DMS53 treated with DMSO at 0.1 percent for 48 hours (cell line): ENCODE data around the gene CCDC184.
"Not testable (repeated sequence)": the region's sequence is repeated elsewhere in the genome, so short reads cannot be mapped to it uniquely, and the experiment has no call there.

Experiments
- DNase-seq: peaks from one replicate; lab custom pipeline; 2025; ENCODE audit not compliant: unreplicated experiment; lab: John Stamatoyannopoulos, UW

Gene CCDC184

DNA sequence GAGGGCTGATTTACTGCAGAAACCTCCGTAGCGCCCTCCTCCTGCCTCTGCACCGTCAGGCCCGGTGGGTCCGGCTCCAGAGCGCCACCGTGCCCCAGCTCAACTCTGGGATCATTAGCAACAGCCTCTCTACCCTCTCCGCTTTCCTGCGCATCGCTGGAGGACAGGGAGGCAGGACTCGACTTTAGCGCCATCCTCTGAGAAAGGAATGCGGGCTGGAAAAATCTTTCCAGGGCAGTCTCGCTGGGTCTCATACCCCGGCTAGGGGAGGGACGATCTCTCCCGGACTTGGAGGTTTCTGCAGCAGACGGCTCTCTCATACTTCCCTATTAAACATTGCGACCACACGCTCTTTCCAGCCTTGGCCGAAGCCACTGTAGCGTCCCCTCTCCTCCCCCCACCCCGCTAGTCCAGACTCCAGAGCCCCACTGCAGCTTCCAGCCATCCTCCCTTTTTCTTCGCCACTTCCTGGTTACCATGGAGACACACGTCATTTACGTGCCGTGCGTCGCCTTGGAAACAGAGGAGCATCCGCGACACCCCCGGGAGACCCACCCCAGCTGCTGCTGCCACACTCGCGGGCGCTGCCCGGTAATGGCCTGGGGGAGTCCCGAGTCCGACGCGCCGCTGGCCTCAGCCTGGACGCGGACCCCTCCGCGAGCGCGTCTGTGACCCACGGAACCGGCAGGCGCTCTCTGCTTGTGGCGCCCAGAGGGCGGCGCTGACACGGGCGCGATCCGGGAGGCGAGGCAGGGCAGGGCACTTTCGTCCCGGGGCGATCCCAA is at the start of gene CCDC184:
TSS of gene CCDC184 (plus strand) at position 554 of the 785 bp plus-strand sequence. CDS start 479 bp downstream, outside the sequence.
- peak; percentile 88 for DNase-seq

DNA sequence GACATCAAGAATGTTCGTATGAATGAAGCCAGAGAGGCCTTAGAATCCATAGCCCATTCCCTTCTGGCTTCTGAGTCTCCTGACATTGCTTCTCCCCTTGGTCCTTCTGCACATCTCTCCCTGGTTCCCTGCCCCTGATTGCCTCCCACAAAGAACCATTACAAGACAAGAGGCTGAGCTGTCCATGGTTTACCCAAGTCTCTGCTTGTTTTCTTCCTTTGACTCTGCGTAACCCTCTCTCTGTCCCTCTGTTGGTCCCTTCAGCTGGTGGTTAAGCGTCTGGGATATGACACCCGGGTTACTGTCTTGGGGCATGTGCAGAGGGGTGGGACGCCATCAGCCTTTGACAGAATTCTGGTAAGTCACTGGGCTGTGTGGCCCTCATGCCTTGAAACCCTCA is 48.4 kb upstream of the CCDC184 start:
- no peak for DNase-seq

DNA sequence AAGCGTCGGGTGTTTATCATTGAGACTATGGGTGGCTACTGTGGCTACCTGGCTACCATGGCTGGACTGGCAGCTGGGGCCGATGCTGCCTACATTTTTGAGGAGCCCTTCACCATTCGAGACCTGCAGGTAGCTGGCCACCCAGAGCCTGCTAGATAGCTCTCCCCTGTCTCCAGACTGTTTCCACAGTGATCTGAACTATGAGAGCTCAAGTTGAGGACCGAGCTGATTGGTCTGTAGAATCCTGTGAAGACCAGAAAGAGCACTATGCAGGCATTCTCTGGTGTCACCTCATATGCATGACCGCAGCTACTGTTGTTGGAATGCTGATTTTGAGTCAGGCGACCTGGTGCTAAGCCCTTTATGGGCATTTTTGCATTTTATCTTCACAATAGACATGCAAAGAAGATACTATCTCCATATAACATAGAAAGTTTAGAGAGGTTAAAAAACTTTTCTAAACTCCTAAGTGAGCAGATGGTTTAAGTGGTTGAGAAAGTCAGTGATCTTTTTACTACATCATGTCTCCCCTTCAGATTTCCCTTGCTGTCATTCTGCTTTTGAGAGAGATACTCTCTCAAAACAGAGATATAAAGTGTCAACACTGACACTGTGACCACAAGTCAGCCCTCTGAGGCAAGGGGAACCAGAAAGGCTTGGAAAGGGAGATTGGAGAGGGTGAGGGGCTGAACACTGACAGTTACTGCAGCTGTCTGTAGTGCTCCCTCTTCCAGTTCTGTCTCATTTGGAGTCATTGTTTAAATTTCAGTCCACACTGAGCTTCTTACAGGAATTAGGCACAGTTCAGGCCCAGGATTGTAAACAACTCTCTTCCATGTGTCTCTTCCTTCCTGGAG is 40.4 kb upstream of the CCDC184 start:
- no peak for DNase-seq

DNA sequence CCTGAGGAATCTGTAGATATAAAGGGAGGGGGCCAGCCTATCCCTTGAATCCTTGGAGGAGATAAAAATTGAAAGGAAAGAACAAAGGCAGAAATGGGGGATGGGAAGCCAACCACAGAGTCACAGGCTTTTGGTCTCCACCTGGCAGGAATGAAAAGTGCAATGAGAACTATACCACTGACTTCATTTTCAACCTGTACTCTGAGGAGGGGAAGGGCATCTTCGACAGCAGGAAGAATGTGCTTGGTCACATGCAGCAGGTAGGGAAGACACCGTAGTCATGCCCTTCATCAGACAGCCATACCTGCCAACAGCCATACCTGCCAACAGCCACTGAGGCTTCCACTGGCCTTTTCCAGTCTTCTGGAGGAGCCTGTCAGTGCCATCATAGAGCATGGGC is 39.5 kb upstream of the CCDC184 start:
- DNase-seq = no peak

DNA sequence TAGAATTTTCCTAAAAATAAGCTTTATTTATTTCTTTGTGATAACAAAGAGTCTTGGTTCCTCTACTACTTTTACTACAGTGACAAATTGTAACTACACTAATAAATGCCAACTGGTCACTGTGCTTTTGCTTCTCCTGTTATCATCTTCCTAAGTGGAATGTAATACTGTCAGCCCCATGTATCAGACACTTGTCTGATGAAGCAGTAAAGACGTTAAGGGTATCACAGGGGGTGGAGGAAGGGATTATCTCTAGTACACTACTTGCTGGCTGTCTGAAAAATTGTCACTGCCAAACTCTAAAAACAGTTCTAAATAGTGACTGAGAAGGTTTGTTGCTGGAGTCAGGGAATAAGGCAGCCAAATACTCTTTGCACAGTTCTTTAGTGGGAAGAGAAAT is 37.5 kb upstream of the CCDC184 start:
- DNase-seq = no peak

DNA sequence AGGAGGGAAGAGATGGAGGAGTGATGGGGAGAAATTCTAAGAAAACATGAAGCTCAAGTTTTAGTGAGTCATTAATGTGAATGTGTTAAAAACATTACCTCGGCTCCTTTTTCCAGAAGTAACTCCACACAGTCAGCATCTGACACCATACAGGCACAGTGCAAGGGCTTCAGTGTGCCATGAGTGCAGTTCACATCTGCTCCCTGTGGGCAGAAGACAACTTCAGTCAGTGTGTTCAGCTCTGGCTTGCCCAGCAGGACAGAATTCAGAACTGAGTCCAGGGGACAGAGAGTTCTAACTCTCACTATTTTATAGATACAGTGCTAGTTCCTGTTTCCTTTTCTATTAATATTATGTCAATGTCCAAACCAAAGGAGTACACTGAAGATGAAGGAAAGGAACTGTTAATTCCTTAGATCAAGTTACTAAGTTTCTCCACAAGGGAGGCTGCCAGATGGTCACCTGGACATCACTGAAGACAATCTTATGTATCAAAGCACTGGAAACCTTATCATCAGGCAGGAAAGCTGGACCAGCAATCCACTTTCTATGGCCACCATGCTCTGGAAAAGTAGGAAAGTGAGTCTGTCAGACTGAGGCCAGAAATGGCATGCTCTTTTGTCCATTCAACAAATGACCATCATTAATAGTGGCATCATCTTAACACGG is 32.2 kb upstream of the CCDC184 start:
- no peak for DNase-seq

DNA sequence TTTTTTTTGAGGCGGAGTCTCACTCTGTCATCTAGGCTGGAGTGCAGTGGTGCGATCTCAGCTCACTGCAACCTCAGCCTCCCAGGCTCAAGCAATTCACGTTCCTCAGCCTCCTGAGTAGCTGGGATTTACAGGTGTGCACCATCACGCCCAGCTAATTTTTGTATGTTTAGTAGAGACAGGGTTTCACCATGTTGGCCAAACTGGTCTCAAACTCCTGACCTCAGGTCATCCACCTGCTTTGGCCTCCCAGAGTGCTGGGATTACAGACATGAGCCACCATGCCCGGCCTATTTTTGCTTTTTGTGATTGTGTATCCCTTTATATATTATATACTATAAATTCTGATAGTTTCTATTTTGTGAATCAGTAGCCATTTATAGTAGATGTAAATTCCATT is 27.7 kb upstream of the CCDC184 start:
- not testable (repeated sequence) for DNase-seq

DNA sequence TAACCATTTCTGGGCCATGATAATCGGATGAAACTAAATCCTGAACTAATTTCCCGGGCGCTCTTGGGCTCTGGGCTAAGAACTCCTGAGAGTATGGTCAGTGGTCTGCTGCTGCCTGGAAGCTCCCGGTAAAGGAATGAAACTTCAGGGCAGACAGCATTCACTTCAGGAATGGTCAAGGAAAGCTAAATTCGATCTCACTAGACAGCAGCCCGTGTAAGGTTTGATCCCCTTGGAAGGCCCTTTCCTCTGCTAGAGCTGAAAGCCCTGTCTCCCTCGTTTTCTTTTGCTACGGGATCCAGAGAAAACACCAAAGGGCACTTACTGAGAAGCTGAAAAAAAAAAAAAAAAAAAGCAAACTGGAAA is 26.8 kb upstream of the CCDC184 start:
- no peak for DNase-seq

DNA sequence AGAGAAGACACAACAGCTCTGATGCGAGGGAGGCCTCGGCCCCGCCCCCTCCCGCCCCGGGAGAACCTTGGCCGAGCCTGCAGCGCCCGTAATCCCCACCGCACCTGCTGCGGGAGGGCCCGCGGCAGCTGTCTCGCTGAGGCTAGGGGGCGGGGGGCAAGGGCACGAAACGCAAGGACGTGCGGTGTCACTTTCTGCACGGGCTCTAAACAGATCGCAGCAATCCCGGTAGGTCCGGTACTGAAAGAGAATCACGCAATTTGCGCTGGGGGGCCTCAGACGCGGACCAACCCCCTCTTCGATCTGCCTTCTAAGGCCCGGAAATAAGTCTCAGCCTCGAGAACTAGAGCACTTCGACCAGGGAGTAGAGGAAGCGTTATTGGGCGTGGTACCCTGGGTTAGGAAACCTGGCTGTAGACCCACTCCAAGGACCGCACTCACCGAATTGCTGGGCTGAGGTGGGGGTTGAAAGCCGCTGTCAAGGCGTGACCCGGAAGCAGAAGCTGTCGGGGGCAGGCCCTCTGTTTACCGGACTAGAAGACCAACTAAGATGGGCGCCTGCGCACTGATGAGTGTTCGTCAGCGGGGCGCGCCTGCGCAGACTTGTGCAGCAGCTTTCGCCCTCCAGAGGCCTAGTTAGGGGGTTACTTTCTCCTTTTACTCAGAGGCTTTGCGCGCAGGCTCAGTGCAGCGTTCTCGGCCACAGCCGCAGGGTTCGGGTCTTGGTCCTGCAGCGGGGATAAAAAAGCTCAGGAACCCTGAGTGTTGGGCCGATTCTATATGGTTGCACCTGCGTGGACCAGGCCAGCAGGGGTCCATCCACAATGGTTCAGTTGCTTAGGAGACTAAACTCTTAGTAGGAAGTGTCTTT is 26.2 kb upstream of the CCDC184 start, which contains the start of gene ASB8:
TSS of gene ASB8 (minus strand) at position 498 of the 871 bp plus-strand sequence. CDS start 4,019 bp downstream, outside the sequence.
- peak; percentile 100 for DNase-seq

DNA sequence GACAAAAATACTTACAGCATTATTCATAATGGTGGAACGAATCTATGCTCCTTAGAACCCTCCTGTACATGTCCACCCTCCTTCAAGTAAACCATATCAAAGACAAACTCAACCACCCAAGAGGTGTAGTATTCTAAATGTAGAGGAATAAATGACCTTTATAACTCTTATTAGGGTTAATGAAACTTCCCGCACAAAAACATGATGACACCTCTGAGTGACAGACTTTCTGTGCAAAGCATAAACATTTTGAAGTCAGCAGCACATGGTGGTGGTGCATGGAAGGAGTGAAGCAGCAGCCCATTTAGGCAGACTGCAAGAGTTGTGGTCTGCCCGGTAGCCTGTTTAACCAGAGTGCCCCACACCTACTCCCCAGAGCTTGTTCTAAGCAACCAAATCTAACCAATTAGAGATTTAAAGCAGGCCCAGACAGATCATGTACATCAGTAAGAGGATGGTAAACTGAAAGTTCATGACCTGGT is 25.5 kb upstream of the CCDC184 start:
- no peak for DNase-seq

DNA sequence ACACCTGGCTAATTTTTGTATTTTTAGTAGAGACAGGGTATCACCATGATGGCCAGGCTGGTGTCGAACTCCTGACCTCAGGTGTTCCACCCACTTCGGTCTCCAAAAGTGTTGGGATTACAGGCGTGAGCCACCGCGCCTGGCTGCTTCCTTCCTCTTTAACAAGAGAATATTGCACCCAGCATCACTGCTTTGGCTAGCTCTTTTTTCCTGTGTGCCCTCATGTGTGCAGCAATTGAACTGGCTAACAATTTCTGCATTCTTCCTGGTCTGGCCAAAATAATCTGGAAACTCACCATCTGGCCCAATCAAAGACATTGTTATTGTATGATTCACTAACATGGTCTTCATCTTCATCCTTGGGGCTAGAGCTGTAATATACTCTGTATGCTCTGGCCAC is 23.4 kb upstream of the CCDC184 start:
- DNase-seq = no peak

DNA sequence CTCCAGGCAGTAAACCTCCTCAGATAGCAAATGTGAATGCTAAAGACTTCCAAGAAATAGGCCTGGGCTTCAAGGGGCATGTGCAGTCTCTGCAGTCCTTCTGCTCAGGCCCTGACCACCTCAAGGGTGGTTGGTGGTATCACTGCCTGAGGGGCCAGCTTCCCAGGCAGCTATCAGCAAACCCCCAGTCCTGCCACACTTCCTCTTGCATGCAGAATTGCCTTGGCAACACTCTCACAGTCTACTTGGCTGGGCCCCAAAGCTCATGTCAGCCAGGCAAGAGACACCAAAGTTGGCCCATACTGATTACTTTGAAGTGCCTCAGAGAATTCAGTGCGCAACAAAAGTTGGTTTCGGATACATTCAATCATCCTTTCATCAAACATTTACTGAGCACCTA is 22.6 kb upstream of the CCDC184 start:
- no peak for DNase-seq

DNA sequence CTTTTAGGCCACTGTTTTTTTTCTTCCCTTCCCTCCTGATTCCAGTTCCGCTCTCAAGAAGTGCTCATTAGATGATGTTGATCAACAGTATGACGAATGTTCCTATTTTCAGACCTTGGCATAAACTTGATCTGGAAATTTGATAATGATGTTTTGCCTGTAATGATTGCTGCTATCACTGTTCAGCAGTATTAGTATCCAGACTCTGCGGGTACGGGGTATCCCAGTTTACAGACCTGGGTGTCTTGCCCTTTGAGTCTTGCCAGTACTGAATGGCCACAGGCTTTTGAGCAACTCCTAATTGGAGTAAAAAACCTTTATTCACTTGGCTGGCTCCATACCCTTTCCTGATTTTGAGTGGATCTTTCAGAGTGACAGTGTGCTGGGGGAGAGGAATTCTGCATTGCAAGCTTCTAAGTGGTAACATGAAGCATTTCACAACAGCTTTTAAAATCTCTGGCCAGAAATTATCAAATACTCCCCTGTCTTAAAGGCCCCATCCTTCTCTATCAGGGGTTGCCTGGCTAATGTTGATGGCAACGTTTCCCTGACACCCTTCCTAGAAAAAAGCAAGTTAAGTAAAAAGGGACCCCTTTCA is 20.2 kb upstream of the CCDC184 start:
- no peak for DNase-seq

DNA sequence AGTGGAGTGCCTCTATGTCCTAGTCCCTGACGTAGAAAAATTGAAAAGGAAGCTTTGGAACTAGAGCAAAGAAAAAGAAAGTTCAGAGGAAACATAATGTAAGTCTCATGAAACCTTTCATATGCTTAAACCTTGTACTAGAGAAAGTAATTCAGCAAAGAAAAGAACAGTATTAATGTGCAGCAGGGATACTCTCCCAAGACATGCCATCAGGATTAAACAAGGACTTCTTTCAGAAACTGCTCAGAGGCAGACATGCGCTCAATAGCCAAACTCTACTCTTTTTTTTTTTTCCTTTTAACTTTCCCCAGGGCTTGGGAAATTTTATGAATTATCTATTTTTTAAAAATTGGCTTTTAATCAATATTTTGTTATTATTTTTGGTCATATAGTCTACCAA is 19.0 kb upstream of the CCDC184 start:
- no peak for DNase-seq

DNA sequence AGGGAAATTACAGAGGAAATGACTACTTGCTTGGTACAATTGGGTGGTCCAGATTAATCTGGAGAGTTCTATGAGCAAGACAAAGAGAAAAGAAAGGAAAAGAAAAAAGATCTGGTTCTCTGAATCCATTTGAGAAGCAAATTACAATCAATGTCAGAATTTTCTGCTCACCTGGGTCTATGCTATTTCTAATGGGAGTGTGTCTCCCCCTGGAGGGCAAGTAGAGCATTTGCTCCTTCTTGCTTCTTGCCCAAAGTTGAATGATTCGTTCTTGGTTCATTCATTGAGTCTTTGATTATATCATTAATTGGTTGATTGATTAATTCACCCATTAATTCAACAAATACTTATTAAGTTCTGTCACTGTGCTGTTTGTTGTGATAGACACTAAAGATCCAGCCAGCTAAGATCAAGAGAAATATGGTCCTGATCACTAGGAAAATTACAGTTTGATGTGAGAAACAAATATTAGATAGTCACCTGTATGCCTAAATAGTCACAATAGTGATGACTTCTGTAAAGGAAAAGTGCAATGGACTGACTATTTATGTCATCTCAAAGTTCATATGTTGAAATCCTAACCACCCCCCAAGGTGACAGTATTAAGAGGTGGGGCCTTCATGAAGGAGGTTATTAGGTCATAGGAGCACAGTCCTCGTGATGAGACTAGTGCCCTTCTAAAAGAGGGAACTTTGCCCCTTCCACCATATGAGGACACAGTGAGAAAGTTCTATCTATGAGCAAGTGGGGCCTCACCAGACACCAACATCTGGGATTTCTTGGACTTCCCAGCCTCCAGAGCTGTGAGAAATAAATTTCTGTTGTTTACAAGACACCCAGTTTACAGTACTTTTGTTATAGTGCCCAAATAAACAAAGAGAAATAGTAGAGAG is 18.1 kb upstream of the CCDC184 start:
- peak; percentile 76 for DNase-seq

DNA sequence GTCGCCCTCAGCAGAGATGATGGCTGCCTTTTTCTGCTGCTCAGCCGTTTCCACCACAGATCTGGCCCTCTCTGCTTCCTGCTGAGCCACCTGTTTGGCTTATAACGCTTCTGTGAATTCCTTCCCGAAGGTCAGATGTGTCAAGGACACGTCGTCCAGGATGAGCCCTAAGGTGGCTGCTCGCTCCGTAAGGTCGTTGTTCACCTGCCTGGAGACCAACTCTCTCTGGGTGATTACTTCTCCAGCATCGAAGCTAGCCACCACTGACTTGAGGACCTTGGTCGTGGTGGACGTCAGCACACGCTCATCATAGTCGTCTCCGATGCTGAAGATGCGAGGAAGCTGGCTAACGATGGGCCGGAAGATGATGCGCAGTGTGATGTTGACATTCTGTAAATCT is 14.4 kb upstream of the CCDC184 start:
- no peak for DNase-seq

DNA sequence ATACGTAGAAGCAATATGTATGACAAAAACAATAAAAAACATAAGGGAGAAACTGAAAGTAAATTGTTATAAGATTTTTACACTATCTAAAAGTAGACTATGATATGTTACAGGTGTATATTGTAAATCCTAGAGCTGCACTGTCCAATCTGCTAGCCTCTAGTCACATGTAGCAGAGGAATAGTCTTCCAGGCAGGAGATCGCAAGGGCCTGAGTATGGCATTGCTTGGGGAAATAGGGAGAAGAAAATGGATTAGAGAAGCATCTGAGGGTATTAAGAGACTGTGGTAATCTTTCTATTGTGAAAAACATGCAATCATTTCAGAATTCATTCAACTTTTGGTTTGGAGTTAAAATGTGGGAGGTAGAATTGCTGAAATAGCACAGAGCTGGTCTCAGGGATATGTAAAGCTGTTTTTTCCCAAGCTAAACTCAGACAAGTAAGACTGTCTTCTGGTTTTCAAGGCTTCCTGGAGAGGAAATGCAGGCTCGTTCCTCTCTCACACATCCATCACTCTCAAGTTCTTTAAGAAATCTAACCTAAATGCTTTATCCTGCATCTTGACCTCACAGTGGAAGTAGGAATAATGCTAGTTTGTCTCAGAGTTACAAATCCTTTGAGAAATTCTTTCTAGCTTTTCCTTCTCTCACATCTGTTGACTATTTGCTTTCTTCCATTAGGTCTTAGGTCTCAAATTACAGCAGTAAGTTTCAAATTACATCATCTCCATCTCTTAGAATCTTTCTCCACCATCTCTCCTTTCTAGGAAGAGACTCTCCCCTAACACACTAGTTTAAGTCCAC is 7.6 kb upstream of the CCDC184 start:
- no peak for DNase-seq

DNA sequence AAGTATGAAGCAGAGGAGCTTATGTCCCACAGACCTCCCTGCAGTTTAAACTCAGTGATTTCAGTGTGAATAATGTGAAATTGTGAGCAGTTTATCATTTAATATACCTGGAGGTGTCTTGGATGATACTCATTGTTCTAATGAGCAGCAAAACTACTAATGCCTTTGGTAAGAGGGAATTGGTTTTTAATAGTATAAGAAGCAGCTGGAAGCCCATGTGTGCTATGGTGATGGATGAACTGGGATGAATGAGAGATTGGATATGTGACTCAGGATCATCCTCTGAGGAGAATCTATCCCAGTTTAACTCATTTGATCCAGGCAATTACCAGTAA is 7.1 kb upstream of the CCDC184 start:
- DNase-seq = no peak
